ENCODE data around the gene OOSP4A. TPM values are rescaled to one million over a fixed set of nuclear protein-coding genes. Genes with fewer than 3 reads are reported as not detected.
"Not testable (repeated sequence)": the region's sequence is repeated elsewhere in the genome, so short reads cannot be mapped to it uniquely, and the experiment has no call there.

OOSP4A gene
- total RNA-seq, 1 donor from 2014 or later: not detected

DNA sequence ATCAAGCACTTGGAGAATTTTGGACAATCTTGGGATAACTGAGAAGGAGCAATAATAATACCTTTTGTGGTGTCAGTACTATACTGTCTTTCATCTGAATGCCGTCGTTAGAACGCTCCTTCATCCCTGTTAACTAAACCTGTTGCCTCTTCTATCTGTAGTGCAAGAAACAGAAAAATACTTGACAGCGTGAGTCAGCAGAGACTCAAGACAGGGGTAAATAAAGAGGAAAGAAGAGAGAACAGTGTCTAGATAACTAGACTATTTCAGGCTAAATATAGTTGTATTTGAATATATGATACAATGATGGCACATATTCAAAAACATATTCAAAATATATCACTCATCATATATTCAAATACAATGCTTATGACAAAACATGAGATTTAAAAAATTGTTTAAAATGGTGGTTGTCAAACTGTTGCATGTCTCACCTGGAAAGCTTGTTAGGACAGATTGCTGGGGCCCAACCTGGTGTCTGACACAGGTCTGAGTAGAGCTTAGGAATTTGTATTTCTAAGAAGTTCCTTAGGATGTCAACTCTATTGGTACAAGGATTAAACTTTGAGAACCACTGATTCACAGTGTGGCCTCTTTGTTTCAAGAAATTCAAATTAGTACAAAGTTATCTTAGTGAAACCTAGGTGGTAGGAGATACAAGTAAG is 17.4 kb downstream of the OOSP4A start:
- DNase-seq (no peak), ATAC-seq (no peak)
- intact Hi-C loops (cut with DNase I): no loop called here
- Histone ChIP-seq H3K9me3 (no peaks in the 10 kb centered on the region), H3K4me3 (no peak overlapping the region), H3K4me1 (no peaks in the 10 kb centered on the region), H3K27me3 (no peaks in the 10 kb centered on the region), H3K27ac (no peak overlapping the region), H3K36me3 (no peaks in the 10 kb centered on the region)
- no peak for TF ChIP-seq CTCF (IDR thresholded peaks at IDR 0.05)

DNA sequence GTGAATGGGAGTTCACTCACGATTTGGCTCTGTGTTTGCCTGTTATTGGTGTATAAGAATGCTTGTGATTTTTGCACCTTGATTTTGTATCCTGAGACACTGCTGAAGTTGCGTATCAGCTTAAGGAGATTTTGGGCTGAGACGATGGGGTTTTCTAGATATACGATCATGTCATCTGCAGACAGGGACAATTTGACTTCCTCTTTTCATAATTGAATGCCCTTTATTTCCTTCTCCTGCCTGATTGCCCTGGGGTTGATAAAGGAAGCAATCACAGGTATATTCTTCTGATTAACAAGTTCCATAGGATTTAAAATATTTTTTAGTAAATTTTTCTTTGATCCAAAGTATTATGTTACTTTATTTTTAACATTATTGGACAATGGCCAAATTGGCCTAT is 18.2 kb downstream of the OOSP4A start:
- H3K9me3 ChIP-seq; ATAC-seq; H3K4me1 ChIP-seq; H3K4me3 ChIP-seq; H3K27me3 ChIP-seq; intact Hi-C loops (cut with DNase I); DNase-seq; H3K27ac ChIP-seq; H3K36me3 ChIP-seq: not testable (repeated sequence)

- TF ChIP-seq CTCF (IDR thresholded peaks at IDR 0.05): no peak
Measured at GRCh38 chr11:59983212-59983611, 19.4 kb downstream of the OOSP4A start.

GRCh38 chr11:59984368-59984767 is 20.5 kb downstream of the OOSP4A start:
- intact Hi-C loops (cut with DNase I): no loop called here
- H3K4me1 ChIP-seq: no peaks in the 10 kb centered on the region

More at GRCh38 chr11:59983212-59983611, 19.4 kb downstream of the OOSP4A start:
- DNase-seq (no peak), ATAC-seq (no peak)
- intact Hi-C loops (cut with DNase I): no loop called here
- H3K27me3 ChIP-seq: no peaks in the 10 kb centered on the region
- H3K9me3 ChIP-seq: no peaks in the 10 kb centered on the region
- H3K4me3 ChIP-seq: no peak overlapping the region
- no peaks in the 10 kb centered on the region for H3K36me3 ChIP-seq
- no peak overlapping the region for H3K27ac ChIP-seq
- H3K4me1 ChIP-seq: no peaks in the 10 kb centered on the region

GRCh38 chr11:59990421-59990820 is 26.6 kb downstream of the OOSP4A start:
- Histone ChIP-seq H3K27ac (no peak overlapping the region), H3K9me3 (peaks cover 3% of the 10 kb centered on the region), H3K4me3 (no peak overlapping the region), H3K36me3 (no peaks in the 10 kb centered on the region), H3K4me1 (no peaks in the 10 kb centered on the region), H3K27me3 (no peaks in the 10 kb centered on the region)
- DNase-seq (no peak), ATAC-seq (no peak)
- intact Hi-C loops (cut with DNase I): no loop called here
- TF ChIP-seq CTCF (IDR thresholded peaks at IDR 0.05): no peak

More at GRCh38 chr11:59984368-59984767, 20.5 kb downstream of the OOSP4A start:
- DNase-seq (no peak), ATAC-seq (no peak)
- no peak overlapping the region for H3K4me3 ChIP-seq
- H3K27me3 ChIP-seq: no peaks in the 10 kb centered on the region
- H3K36me3 ChIP-seq: no peaks in the 10 kb centered on the region
- no peak for TF ChIP-seq CTCF (IDR thresholded peaks at IDR 0.05)
- no peaks in the 10 kb centered on the region for H3K9me3 ChIP-seq
- H3K27ac ChIP-seq: no peak overlapping the region

- peaks cover 3% of the 10 kb centered on the region for H3K9me3 ChIP-seq
- H3K4me1 ChIP-seq: no peaks in the 10 kb centered on the region
- TF ChIP-seq CTCF (IDR thresholded peaks at IDR 0.05): no peak
- no peak overlapping the region for H3K27ac ChIP-seq
- no peak overlapping the region for H3K4me3 ChIP-seq
- intact Hi-C loops (cut with DNase I): no loop called here
- no peaks in the 10 kb centered on the region for H3K36me3 ChIP-seq
- H3K27me3 ChIP-seq: no peaks in the 10 kb centered on the region
- DNase-seq (no peak), ATAC-seq (no peak)
Measured at GRCh38 chr11:59992425-59992824, 28.6 kb downstream of the OOSP4A start.
